ENCODE results near the gene MMS19.
"Not testable (repeated sequence)": the region's sequence is repeated elsewhere in the genome, so short reads cannot be mapped to it uniquely, and the experiment has no call there.

MMS19 gene

DNA sequence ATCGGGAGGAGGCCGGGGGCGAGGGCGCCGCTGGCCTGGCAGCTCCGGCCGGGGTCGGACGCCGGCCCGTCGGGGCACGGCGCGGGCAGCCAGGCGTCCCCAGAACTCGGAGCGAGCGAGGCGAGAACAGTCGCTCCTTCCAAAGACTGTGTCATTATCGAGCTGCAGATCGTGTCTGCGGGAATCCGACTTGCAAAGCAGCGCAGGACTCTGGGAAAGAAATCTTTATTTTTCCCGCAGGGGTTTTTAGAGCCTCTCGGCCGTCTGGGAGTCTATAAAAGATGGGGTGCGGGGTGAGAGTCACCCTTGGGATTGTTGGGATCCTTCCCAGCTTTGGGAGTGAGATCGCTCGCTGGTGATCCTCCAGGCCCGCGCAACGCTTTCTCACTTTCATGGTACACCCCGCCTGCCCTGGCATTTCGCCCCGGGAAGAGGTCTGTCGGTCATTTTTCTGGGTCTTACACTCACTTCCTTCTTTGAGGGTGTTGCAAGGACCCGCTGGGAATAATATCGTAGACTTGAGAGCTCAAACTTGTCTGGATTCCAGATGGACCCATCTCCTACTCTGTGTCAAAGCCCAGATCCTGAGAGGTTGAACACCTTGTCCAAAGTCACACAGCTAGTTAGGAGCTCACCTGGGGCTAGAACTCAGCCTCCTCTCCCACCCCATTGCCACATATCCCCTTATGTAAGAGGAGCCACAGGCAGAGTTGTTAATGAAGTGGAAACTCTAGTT lies 1.5 kb upstream of the MMS19 start:
- no peak for DNase-seq

DNA sequence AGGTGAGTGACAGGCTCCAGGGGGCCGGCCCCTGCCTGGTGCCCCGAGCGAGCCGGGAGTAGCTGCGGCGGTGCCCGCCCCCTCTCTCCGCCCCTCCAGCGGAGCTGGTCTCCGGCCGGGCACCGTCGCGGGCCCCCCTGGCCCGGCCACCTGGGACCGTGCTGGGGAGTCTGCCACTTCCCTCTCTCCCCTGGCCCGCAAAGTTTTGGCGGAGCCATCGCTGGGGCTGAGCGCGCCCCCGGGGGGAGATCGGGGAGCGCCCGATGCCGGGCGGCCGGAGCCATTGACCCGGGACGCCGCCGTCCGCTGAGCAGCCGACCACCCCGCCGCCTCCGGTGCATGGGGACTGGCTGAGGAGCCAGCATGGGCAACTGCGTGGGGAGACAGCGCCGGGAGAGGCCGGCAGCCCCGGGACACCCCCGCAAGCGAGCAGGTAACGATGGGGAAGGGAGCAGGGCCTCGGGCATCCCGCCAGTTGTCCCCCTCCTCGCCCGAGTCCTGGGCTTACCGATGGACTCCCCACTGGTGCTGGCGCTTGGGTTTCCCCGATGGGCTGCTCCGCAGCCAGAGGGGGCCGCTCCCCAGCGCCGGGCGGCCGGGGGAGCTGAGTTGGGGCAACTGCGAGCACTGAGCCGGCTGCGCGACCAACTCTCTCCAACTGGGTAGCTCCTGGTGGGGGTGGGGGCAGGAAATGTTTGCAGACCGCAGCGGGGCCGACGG lies 779 bp upstream of the MMS19 start, which contains the start of gene UBTD1:
TSS of gene UBTD1 (plus strand) at position 84 of the 720 bp plus-strand sequence. CDS start at position 364, 280 bp downstream.
- DNase-seq, result peak; percentile 60

DNA sequence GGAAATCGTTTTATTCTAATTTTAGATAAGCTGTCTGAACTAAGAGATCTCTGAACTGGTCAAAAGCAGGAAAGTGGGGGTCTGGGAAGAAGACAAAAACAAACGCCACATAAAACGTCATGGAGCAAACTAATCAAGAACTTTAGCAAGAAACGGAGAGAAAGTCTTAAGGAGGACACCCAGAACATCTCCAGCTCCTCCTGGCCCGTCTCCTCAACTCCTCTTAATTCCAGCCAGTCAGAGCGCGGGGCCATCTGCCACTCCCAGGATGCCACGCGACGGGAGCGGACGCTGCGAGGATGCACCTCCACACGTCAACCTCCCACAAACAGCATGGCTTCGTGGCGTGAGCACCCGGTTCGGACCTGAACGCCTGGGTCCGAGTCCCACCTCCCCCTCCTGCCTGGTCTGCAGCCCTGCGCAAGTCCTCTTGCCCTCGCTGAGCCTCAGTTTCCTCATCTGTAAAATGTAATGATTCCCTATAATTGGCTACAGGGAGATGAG lies 598 bp downstream of the MMS19 start:
- peak; percentile 83 for DNase-seq

DNA sequence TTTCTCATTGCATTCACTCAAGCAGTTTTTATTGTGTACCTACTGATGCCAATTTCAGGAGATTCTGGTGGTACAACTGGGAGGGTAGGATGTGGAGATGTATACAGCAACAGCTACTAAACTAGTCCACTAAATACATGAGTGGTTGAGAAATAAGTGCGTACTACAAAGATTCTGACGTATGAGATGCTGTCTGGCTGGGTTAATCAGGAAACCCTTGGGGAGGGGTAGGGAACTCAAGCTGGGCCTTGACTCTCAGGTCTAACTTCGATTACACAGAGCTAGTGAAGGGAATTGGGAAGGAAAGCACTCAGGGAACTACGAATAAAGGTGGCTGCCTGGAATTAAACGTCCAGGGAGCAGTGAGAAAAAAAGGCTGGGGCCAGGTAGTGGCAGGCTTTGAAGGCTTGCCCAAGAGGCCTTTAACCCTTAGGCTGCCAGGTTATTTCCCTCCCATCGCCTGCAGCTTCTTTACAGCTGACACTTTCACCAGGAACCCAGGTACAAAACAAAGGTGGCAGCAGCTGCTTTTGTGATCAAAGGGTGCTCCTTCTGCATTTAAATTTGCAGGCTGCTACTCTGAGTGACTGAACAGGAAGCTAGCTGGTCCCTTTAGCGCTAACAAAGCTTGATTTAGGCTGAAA lies 3.2 kb downstream of the MMS19 start:
- no peak for DNase-seq

DNA sequence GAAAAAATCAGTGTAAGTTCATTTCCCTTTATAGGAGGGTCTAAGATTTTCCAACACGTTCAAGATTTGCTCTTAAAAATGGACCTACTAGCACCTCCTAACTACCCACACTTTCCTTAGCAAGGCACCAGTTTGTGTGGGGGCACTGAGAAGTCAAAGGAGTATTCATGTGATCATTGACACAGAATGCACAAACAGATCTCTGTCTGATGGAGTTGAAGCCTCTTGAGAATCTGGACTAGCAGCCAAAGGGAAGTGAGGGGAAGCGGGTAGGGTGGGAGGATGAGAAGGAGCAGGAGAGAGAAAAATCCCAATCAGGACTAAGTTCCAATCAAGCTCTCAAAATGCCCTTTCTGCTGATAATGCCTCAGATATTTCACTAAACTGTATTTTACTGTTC lies 4.1 kb downstream of the MMS19 start:
- DNase-seq, result no peak

DNA sequence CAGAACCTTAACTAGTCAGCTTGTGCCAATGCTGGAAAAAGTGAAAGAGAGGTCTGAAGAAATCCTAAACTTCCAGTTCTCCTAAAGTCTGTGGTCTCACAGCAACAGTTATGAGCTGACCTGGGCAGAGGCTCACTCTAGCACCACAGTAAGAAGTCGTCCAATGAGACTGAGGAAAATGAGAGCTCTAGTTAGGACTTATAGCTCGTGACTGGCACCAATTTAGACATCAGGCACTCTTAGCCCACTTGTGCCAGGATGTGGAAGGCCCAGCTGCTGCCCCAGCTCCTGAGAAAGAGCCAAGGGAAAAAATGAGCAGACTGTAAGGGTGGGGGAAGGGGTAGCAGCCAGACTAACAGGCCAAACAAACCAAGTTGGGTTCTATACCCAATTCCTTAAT lies 7.6 kb downstream of the MMS19 start:
- DNase-seq, result no peak

DNA sequence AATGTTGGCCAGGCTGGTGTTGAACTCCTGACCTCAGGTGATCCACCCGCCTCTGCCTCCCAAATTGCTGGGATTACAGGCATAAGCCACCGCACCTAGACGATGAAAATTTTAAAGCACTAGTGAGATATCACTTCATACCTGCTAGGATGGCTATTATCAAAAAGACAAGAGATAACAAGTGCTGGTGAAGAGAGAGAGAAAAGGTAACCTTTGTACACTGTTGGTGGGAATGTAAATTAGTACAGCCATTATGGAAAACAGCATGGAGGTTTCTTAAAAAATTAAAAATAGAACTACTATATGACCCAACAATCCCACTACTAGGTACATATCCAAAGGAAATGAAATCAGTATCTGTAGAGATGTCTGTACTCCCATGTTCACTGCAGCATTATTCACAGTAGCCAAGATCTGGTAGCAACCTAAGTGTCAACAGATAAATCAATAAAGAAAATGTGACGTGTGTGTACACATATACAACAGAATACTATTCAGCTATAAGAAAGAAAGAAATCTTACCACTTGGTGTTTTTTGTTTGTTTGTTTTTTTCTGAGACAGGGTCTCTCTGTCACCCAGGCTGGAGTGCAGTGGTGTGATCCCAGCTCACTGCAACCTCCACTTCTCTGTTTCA lies 12.5 kb downstream of the MMS19 start:
- no peak for DNase-seq

DNA sequence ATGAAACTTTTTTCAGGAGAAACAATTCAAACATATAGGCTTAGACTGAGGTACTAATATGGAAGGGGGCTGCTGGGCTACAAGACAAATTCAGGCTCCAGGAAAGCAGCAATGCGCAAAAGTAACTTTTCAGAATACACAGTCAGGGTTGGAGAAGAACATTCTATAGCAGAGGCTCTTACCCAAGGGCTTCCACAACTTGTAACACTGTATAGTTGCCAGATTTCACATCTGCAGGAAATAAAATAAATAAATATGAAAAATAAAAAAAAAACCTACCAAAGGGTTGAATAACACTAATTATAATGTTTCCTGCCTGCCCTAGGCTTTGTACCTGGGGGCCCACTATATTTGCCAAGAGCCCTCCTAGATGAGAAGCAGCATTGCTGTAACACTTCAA lies 14.3 kb downstream of the MMS19 start:
- no peak for DNase-seq

DNA sequence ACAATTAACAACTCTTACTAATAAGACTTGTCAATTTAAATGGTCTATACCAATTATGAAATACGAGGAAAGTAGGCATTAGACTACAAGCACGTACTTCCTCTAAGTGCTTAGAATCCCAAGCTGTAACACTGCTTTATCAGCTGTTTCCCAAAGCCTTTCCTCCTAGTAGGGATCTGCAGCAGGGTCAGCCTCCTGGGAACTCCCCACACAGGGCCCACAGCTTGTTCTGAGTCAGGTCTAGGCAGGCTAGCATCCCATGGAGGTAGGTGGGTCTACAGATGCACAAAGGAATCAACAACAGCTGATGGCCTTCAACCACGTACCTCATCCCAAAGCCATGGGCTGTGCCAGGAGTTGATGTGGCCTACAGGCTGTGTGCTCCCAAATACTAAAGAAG lies 14.7 kb downstream of the MMS19 start:
- no peak for DNase-seq

DNA sequence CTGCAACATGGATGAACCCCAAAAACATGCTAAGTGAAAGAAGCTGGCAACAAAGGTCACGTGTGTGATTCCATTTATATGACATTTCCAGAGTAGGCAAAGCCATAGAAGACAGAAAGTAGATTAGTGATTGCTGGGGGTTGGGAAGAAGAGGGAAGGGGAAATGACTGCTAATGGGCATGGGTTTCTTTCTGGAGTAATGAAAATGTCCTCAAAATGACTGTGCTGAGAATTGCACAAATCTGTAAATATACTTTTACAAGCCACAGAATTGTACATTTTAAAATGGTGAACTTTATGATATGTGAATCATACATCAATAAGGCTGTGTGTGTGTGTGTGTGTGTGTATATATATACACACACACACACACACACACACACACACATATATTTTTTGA lies 15.8 kb downstream of the MMS19 start:
- no peak for DNase-seq

DNA sequence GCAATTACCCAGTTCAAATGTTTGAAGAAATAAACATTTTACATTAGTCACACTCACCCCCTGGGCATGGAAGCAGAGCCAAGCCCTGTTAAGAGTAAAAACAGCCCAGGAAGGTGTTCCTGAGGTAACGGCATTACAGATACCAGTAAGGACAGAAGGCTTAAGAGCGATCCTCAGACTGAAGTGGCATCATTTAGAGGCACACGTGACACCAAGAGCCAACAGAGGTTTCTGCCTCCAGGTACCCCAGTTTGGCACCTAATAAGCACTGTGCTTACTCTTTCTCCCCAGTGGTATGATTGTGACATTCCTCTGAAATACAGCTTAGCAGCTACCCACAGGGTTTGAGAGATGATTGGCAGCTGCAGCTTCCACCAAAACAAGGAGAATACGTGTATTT lies 17.2 kb downstream of the MMS19 start:
- DNase-seq, result no peak

DNA sequence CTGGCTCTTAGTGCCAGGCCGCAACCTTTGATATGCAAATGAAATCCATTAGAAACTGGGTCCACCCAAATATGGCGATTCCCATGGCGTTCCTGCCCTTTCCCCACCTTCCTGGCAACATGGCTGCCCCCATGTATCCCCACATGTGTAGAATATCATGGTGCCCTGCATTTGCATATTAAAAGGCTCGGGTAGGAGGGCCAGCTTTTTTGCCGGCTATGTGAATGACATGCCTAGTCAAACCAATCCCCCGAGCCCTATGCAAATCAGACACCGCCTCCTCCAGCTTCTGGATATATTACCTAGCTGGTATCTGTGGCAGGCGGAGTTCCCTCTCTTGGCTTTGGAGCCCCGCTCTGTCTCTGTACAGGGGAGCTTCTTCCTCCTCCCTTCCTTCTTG lies 18.3 kb downstream of the MMS19 start:
- DNase-seq, result no peak

DNA sequence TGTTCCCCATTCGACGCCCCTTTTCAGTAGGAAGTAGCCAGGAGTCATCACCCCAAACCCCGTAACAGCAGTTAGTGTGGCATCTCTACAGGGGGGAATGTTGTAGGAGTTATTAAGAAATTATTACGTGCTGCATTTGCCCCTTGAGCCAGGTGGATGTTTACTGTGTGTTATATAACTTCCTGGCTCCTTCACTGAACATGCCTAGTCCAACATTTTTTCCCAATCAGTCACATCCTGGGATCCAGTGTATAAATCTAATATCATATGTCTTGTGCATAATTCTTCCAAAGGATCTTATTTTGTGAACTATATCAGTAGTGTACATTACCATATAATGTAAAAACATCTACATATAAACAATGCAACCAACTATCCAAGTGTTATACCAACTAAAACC lies 18.8 kb downstream of the MMS19 start:
- DNase-seq, result not testable (repeated sequence)

DNA sequence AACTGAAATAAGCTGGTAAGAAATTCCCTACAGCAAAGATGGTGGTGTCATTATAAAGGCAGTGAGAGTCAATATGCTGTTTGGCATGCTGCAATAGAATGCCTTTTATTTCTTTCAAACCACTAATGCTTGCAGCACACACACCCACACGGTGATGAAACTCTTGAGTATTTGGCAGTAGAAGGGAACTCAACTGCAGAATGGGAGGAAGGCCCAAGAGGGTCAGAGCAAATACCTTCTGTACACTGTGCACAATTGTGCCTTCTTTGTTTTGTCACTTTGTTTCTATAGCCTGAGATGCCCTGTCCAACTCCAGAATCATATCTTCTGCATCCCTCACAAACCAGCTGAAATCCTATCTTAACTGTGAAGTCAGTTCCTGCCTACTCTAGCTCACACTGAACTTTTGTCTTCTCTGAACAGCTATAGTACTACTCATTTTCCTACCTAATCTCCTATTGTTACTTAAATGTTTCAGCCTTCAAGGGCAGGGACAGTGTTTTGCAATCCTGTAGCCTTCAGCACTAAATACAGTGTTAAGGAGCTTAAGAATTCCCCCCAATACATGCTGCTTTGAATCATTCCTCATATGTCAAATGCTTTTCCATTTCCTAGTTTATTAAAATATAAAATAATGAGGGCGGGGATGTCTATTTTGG lies 22.2 kb downstream of the MMS19 start:
- no peak for DNase-seq

DNA sequence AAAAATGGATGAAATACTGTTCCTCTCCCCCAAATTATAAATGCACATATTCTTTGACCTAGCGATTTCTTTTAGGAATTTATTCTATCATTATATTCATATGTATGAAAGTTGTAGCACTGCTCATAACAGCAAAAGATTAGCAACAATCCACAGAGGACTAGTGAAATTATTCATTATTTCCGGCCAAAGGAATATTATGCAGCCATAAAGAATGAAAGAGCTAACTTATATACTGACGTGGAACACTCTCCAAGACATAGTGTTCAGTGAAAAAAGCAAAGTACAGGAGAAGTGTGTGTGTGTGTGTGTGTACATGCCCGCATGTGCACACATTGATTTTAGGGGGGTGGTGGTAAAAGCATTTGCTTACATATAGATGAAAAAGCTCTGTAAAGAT lies 23.3 kb downstream of the MMS19 start:
- DNase-seq, result no peak

DNA sequence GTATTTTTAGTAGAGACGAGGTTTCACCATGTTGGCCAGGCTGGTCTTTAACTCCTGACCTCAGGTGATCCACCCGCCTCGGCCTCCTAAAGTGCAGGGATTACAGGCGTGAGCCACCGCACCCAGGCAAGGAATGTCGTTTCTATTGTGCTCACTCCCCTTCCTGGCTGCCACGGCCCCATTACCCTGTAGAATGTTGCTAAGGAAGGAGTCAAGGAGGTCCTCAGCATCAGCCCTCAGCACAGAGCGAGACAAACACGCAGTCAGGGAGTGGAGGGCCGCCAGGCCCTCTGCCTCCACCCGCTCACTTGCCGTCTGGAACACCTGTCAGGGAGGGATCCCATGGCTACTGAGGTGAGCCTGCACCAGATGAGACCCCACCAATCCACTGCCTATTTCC lies 29.4 kb downstream of the MMS19 start:
- not testable (repeated sequence) for DNase-seq

DNA sequence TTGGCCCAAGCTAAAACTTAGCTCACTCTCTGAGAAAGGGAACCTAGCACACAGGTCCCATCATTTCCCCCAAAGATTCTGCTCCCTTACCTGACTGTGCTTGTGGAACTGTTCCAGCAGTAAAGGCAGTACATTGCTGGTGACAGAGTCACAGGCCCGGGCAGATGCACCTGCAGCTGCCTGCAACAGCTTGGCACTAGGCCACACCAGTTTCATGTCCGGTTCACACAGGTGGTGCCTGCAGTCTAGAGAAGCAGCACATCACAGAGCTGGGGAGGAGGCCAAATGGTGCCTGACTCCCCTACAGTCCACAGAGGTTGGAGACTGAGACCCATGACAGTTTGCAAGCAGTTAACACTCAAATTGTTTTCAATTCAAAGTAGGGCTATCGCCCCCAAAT lies 30.1 kb downstream of the MMS19 start:
- no peak for DNase-seq

DNA sequence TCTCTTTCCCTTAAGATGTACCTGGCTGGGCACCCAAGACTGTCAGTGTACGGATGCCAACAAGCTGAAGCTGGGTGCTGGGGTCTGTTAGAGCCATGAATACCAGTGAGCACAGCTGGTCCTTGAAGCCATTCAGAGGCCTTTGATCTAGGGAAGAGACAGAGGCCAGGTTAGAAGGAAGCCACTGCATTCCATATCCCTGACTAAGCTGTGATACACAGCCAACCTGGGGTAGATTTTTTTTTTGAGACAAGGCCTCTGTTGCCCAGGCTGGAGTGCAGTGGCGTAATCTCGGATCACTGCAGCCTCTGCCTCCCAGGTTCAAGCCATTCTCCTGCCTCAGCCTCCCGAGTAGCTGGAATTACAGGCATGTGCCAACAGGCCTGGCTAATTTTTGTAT lies 31.5 kb downstream of the MMS19 start:
- peak; percentile 51 for DNase-seq

DNA sequence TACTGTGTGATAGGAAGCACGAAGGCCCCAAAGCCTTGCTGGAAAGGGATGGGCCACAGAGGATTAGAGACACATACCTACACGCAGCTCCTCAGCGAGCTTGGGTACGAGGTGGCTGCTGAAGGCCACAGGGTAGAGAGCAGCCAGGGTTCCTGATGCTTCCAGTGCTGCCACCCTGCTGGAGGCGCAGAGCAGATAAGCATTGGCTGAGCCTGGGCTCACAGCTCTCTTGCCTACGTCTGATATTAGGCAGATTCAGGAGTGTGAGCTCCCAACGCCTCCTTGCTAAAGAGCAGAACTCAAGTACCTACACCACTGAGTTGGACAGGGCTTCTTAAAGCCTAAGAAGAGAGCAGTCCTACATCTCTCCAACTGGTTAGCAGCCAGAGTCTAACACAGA lies 32.2 kb downstream of the MMS19 start:
- no peak for DNase-seq

DNA sequence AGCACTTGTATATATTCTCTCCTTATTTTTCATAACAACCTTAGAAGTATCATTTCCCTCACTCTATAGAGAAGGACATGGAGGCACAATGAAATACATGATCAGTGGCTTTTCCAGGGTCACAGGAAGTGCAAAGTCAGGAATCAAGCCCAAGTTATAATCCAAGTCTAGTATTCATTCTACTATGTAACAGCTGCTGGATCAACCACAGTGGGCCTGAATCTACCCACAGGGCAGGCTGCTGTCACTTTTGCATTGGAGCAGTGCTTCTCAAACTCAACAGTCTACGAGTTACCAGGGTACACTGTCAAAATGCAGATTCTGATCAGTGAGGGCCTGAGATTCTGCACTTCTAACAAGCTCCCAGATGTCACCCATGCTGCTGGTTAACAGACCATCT lies 34.0 kb downstream of the MMS19 start:
- DNase-seq, result no peak

DNA sequence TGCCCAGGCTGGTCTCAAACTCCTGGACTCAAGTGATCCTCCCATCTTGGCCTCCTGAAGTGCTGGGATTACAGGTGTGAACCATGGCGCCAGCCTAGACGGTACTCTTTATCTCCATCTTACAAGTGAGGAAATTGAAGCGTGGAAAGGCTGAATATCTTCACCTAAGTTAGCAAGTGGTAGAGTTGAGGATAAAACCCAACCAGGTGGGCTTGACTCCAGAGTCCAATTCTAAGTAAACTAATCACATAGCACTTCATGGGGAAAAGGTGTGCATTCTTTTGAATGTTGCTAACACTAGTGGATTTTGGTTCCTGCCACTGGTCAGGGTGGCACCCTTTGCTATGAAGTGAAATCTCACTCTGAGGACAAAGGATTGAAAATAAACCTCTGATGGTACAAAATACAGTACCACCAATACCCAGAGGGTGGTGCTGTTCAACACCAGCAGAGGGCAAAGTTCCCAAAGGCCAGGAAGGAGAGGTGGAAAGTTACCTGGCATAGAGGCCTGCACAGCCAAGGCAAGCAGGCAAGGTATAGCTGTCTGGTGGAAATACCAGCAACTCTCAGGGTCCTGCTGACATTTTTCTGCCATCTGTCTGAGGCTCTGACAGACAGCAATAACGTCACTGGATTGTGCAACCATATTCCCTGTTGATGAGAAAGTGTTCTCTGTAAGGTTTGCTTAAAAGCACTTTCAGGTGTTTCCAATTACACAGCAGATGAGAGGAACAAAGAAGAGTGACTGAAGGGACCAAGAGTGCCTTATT lies 34.7 kb downstream of the MMS19 start:
- DNase-seq, result no peak

DNA sequence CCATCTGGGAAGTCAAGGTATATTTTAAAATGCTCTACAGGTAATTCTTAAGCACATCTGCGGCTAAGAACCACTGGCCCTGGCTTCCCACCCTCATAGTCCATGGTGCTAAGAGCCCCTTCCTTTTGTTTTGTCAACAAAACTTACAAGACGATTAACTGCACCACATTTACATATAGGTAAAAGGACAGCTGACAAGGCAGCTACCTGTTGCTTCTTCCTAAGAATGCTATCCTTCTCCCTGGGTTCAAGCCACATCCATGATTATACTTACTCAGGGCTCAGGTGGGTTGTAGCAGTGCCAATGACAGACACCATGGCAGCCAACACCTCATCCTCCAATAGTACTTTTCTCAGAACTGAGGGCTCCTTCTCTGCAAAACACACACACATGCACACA lies 35.9 kb downstream of the MMS19 start:
- no peak for DNase-seq

Data from 8988T (cell line).